B cell (primary cell): Measurements from ENCODE around the gene COG2. TPM values are rescaled to one million over a fixed set of nuclear protein-coding genes. Genes with fewer than 3 reads are reported as not detected.

Source experiments
- ATAC-seq: fragments of 200-7000 bp; cut with Tn5 transposase; one replicate; pipeline ENCODE4 v1.10.0; 2021; ENCODE audit warnings: low read depth, mild to moderate bottlenecking, moderate number of reproducible peaks, moderate library complexity
- CTCF ChIA-PET: fragments of 350-600 bp; sonication (Branson Sonifier 250); formaldehyde crosslinking; loops from one replicate; lab custom pipeline; 2021; ENCODE audit warnings: antibody characterized with exemption, inconsistent platforms; lab: Charles Lee
- POLR2A ChIA-PET: fragments of 350-600 bp; sonication (Branson Sonifier 250); formaldehyde crosslinking; loops from one replicate; lab custom pipeline; 2021; ENCODE audit warnings: antibody characterized with exemption; lab: Charles Lee
- DNase-seq: peaks from one replicate; pipeline ENCODE4 v3.0.0; 2013
- H2AFZ ChIP-seq: 2 replicates; pipeline ENCODE4 v1.6.1; 2012; ENCODE audit warnings: mild to moderate bottlenecking, low read depth, low read length; ENCODE audit not compliant: insufficient read depth, poor library complexity, severe bottlenecking
- H3K27ac ChIP-seq, 2 donors: 1 replicate in 1 of 2; 2 replicates in 1 of 2; pipeline ENCODE4 v1.5.1; 2012 to 2013; ENCODE audit warnings: low read length in 2 of 2, mild to moderate bottlenecking in 2 of 2, moderate library complexity in 1 of 2
- H3K27me3 ChIP-seq, 4 experiments: fragments of 200-600 bp in 1 of 4; sonication (generic) in 1 of 4; replicated peaks in 1 of 4; 1 replicate in 2 of 4; 2 replicates in 2 of 4; pipeline versions ENCODE4 v1.6.1 to v1.7.0; 2013 to 2016; ENCODE audit warnings: low read length in 3 of 4, mild to moderate bottlenecking in 2 of 4, mixed read lengths in 1 of 4, moderate library complexity in 1 of 4; ENCODE audit not compliant: insufficient read depth in 4 of 4, control insufficient read depth in 3 of 4; ENCODE audit errors: control extremely low read depth in 1 of 4
- H3K36me3 ChIP-seq, 2 experiments: replicated peaks in 1 of 2; 1 replicate in 1 of 2; 2 replicates in 1 of 2; pipeline versions ENCODE4 v1.6.1 to v1.7.1; 2013; ENCODE audit warnings: low read length in 1 of 2; ENCODE audit not compliant: insufficient read depth in 2 of 2, control insufficient read depth in 1 of 2; ENCODE audit errors: control extremely low read depth in 1 of 2, extremely low read depth in 1 of 2
- H3K4me1 ChIP-seq, 2 donors: fragments of 200-600 bp in 1 of 2; sonication (generic) in 1 of 2; 1 replicate in 1 of 2; 2 replicates in 1 of 2; pipeline versions ENCODE4 v1.5.1 to v1.6.1; 2013 to 2017; ENCODE audit warnings: low read length in 2 of 2; ENCODE audit not compliant: control insufficient read depth in 2 of 2, insufficient read depth in 2 of 2
- H3K4me2 ChIP-seq: replicated peaks from 2 replicates; pipeline ENCODE3; 2012; ENCODE audit warnings: mild to moderate bottlenecking, low read depth, low read length; ENCODE audit not compliant: poor library complexity, severe bottlenecking
- H3K4me3 ChIP-seq, 5 experiments: fragments of 200-600 bp in 1 of 5; sonication (generic) in 1 of 5; 1 replicate in 3 of 5; 2 replicates in 2 of 5; pipeline versions ENCODE4 v1.5.1 to v1.7.0; 2011 to 2016; ENCODE audit warnings: low read length in 4 of 5, mild to moderate bottlenecking in 4 of 5, low read depth in 2 of 5, control low read depth in 1 of 5, moderate library complexity in 1 of 5; ENCODE audit not compliant: insufficient read depth in 1 of 5; ENCODE audit errors: control extremely low read depth in 1 of 5, extremely low read depth in 1 of 5
- H3K79me2 ChIP-seq: fragments of 200-600 bp; sonication (generic); one replicate; pipeline ENCODE4 v1.6.0; 2016; ENCODE audit warnings: low read length; ENCODE audit not compliant: control insufficient read depth, insufficient read depth
- H3K9ac ChIP-seq: fragments of 200-600 bp; sonication (generic); 2 replicates; pipeline ENCODE4 v1.6.1; 2017; ENCODE audit warnings: mild to moderate bottlenecking, low read length, moderate library complexity
- H3K9me3 ChIP-seq, 3 donors: one replicate each; pipeline versions ENCODE4 v1.6.1 to v1.7.1; 2013; ENCODE audit warnings: low read length in 2 of 3; ENCODE audit not compliant: control insufficient read depth in 2 of 3, insufficient read depth in 1 of 3; ENCODE audit errors: control extremely low read depth in 1 of 3
- H4K20me1 ChIP-seq: 2 replicates; pipeline ENCODE4 v1.6.0; 2012; ENCODE audit warnings: mild to moderate bottlenecking, low read length; ENCODE audit not compliant: insufficient read depth, control insufficient read depth, poor library complexity, severe bottlenecking
- H3K27ac Mint-ChIP-seq: one replicate; pipeline ENCODE4 v1.8.0; 2021; ENCODE audit warnings: mixed read lengths
- H3K27me3 Mint-ChIP-seq: one replicate; pipeline ENCODE4 v1.8.0; 2021; ENCODE audit warnings: mixed read lengths
- H3K4me1 Mint-ChIP-seq: one replicate; pipeline ENCODE4 v1.8.0; 2021; ENCODE audit warnings: mixed read lengths
- H3K4me3 Mint-ChIP-seq: one replicate; pipeline ENCODE4 v1.8.0; 2021; ENCODE audit warnings: mixed read lengths
- H3K9me3 Mint-ChIP-seq: one replicate; pipeline ENCODE4 v1.8.0; 2022; ENCODE audit warnings: mixed read lengths; ENCODE audit not compliant: insufficient read depth
- EZH2 ChIP-seq: IDR thresholded peaks from 2 replicates; pipeline ENCODE4 v1.6.1; 2012; ENCODE audit warnings: borderline replicate concordance, low read depth, mild to moderate bottlenecking, moderate library complexity, low read length; ENCODE audit not compliant: insufficient read depth, poor library complexity, severe bottlenecking
- WGBS: methylation state at CpG from one replicate; pipeline ENCODE4 v1.1.5; 2013; ENCODE audit warnings: missing lambda C conversion rate; ENCODE audit not compliant: insufficient coverage; 5-methylcytosine and 5-hydroxymethylcytosine counted together
- intact Hi-C: fragments of 100-400 bp; cut with micrococcal nuclease; formaldehyde crosslinking; loops from one replicate; pipeline ENCODE4 v1.10.0; 2022
- polyA plus RNA-seq: library from polyadenylated mRNA; depleted of rRNA; stranded (reverse); fragments of >200 nt; gene quantifications from 2 replicates; pipeline ENCODE4 v1.2.3, GENCODE V29; 2012
- total RNA-seq, 2 donors: library from RNA; stranded (reverse); fragments of 120-200 nt in 1 of 2; gene quantifications; 1 replicate in 1 of 2; 2 replicates in 1 of 2; pipeline versions ENCODE4 v1.2.3 to v1.2.4, GENCODE V29; 2013 to 2022
- TF ChIP-seq, protein P1 (sequence below): fragments of 200-600 bp; IDR thresholded peaks from one replicate; pipeline ENCODE4 v1.8.0; 2022; ENCODE audit warnings: antibody characterized with exemption, mild to moderate bottlenecking

The COG2 gene
- total and polyA plus RNA-seq, 2 donors (not counting 1 experiment from before 2014, with no cell fraction given): 17.0 to 42.5 TPM

DNA sequence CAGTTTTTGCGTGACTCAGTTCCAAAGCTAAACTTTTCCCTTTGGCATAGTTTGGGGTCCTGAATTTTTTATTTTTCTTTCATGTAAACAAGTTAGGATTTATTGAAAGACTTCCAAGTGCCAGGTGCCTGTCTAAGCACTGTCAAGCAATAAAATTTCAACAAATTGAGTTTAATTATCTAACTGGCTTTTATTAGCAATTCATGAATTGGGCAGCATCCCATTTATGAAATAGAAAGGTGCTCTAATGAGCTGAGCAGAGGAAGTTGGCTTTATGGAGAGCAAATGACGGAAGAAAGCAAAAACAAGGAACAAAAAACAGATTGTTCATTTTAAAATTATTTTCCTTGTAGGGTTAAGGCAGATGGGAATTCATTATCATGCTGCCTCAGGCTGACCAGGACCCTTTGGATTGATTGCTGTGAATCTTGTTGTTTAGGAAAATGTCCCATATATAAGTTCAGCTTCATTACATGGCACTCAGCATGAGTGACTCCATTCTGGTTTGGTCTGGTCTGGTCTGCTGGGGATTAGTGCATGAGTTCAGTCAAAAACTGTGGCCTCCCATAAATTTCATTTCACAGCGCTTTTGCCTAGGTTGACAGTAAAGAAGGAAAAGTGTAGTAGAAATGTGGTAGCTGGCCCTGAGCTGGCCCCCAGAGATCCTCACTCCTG lies 21.5 kb upstream of the COG2 start:
- POLR2A ChIA-PET: no interaction called here
- intact Hi-C loops: no loop called here

DNA sequence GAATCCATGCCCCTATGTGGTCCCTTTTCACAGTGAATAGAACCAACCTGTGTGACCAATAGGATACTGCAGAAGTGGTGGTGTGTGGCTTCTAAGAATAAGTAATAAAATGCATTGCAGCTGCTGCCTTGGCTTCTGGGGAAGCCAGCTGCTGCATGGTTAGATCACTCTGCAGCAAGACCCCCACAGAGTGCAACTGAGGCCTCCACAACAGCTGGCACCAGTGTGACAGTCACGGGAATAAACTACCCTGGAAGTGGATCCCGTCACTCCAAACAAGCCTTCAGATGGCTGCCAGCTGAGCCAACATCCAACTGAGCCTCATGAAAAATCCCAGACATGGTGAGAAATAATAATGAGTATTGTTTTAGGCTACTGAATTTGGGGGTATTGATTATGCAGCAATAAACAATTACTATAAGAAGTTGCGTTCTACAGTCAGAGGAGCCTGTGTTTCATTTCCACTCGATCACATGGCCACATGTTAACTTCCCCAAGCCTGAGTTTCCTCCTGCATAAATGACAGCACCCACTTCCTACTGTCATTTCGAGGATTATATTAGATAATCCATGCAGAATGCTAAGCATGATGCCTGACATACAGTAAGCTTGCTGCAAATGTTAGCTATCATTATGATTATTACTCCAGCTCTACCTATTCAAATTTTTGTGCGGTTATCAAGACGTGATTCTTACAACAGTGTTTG lies 20.8 kb upstream of the COG2 start:
- no peak overlapping the region for H3K27ac Mint-ChIP-seq
- no peaks in the 10 kb centered on the region for H3K4me1 Mint-ChIP-seq
- ChIA-PET POLR2A (no interaction called here), CTCF (no interaction called here)
- Histone ChIP-seq H3K79me2 (no peaks in the 10 kb centered on the region), H3K4me1 (no peaks in the 10 kb centered on the region), H3K36me3 (no peaks in the 10 kb centered on the region), H3K27me3 (peaks cover 0 to 28% (median 7%) of the 10 kb centered on the region in 4 experiments), H3K4me2 (no peak overlapping the region), H2AFZ (no peak overlapping the region), H3K4me3 (no peak overlapping the region), H3K9ac (no peak overlapping the region), H4K20me1 (no peaks in the 10 kb centered on the region), H3K9me3 (no peaks in the 10 kb centered on the region), H3K27ac (no peak overlapping the region)
- no peak overlapping the region for H3K4me3 Mint-ChIP-seq
- WGBS: 83% methylated on average over 2 of the region's 7 CpGs
- no peaks in the 10 kb centered on the region for H3K9me3 Mint-ChIP-seq
- no peak for DNase-seq
- ATAC-seq: no peak
- TF ChIP-seq, protein P1, sequence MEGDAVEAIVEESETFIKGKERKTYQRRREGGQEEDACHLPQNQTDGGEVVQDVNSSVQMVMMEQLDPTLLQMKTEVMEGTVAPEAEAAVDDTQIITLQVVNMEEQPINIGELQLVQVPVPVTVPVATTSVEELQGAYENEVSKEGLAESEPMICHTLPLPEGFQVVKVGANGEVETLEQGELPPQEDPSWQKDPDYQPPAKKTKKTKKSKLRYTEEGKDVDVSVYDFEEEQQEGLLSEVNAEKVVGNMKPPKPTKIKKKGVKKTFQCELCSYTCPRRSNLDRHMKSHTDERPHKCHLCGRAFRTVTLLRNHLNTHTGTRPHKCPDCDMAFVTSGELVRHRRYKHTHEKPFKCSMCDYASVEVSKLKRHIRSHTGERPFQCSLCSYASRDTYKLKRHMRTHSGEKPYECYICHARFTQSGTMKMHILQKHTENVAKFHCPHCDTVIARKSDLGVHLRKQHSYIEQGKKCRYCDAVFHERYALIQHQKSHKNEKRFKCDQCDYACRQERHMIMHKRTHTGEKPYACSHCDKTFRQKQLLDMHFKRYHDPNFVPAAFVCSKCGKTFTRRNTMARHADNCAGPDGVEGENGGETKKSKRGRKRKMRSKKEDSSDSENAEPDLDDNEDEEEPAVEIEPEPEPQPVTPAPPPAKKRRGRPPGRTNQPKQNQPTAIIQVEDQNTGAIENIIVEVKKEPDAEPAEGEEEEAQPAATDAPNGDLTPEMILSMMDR: no peak
- TF ChIP-seq EZH2: no peak
- intact Hi-C loops: no loop called here
- H3K27me3 Mint-ChIP-seq: peaks cover 40% of the 10 kb centered on the region

More for the DNA sequence above, 21.5 kb upstream of the COG2 start:
- Mint-ChIP-seq H3K4me1 (no peaks in the 10 kb centered on the region), H3K27ac (no peak overlapping the region), H3K4me3 (no peak overlapping the region), H3K27me3 (peaks cover 43% of the 10 kb centered on the region), H3K9me3 (no peaks in the 10 kb centered on the region)
- H3K27ac ChIP-seq: no peak overlapping the region
- H3K4me3 ChIP-seq: no peak overlapping the region
- no peak overlapping the region for H2AFZ ChIP-seq
- CTCF ChIA-PET: no interaction called here
- DNase-seq: no peak
- no peaks in the 10 kb centered on the region for H3K4me1 ChIP-seq
- peaks cover 0 to 30% (median 13%) of the 10 kb centered on the region in 4 experiments for H3K27me3 ChIP-seq
- ATAC-seq: no peak
- no peak for TF ChIP-seq EZH2
- TF ChIP-seq, protein P1: no peak
- H4K20me1 ChIP-seq: no peaks in the 10 kb centered on the region
- H3K9me3 ChIP-seq: no peaks in the 10 kb centered on the region
- no peaks in the 10 kb centered on the region for H3K36me3 ChIP-seq
- whole genome bisulfite sequencing: no CpG with 5 or more reads among the region's 3 CpGs
- H3K9ac ChIP-seq: no peak overlapping the region
- no peak overlapping the region for H3K4me2 ChIP-seq
- no peaks in the 10 kb centered on the region for H3K79me2 ChIP-seq
